IMR-90 (cell line): ENCODE measurements around the gene IRAK2. TPM values are rescaled to one million over a fixed set of nuclear protein-coding genes. Genes with fewer than 3 reads are reported as not detected.

Experiments
- ATAC-seq: fragments of 200-7000 bp; cut with Tn5 transposase; 2 replicates; pipeline ENCODE4 v1.9.1; 2020; ENCODE audit warnings: low read depth, mild to moderate bottlenecking, moderate library complexity
- BruUV-seq: library from RNA; stranded (reverse); fragments of 400-500 nt; replicated peaks from 2 replicates; lab custom pipeline; 2021; lab: Mats Ljungman, UMichigan
- CTCF ChIA-PET: fragments of 300-600 bp; formaldehyde crosslinking; extraction: SDS; loops from one replicate; lab custom pipeline; 2021; ENCODE audit warnings: antibody characterized with exemption; lab: Yijun Ruan, JAX
- POLR2A ChIA-PET: fragments of 300-600 bp; sonication (Branson Sonifier 250); formaldehyde crosslinking; loops from one replicate; lab custom pipeline; 2022; ENCODE audit warnings: antibody characterized with exemption; ENCODE audit not compliant: unreplicated experiment; lab: Charles Lee
- DNase-seq: peaks from one replicate; pipeline ENCODE4 v3.0.0; 2013
- H2AFZ ChIP-seq: replicated peaks from 2 replicates; pipeline ENCODE3; 2013; ENCODE audit warnings: low read length, mild to moderate bottlenecking; ENCODE audit not compliant: poor library complexity
- H2AK5ac ChIP-seq: 2 replicates; pipeline ENCODE4 v1.6.1; 2013; ENCODE audit warnings: low read depth, low read length, inconsistent platforms
- H2AK9ac ChIP-seq: replicated peaks from 2 replicates; pipeline ENCODE3; 2013; ENCODE audit warnings: mild to moderate bottlenecking, low read depth, low read length, moderate library complexity; ENCODE audit not compliant: poor library complexity
- H2BK120ac ChIP-seq: 2 replicates; pipeline ENCODE4 v1.6.1; 2013; ENCODE audit warnings: low read depth, low read length, inconsistent platforms
- H2BK15ac ChIP-seq: 3 replicates; pipeline ENCODE4 v1.6.1; 2013; ENCODE audit warnings: low read depth, low read length, inconsistent platforms
- H2BK20ac ChIP-seq: 2 replicates; pipeline ENCODE4 v1.6.1; 2013; ENCODE audit warnings: low read depth, mild to moderate bottlenecking, inconsistent platforms, low read length, moderate library complexity
- H2BK5ac ChIP-seq: 2 replicates; pipeline ENCODE4 v1.6.1; 2013; ENCODE audit warnings: mild to moderate bottlenecking, low read depth, low read length, inconsistent platforms; ENCODE audit not compliant: poor library complexity, severe bottlenecking
- H3K14ac ChIP-seq: replicated peaks from 2 replicates; pipeline ENCODE4 v1.6.1; 2013; ENCODE audit warnings: low read depth, low read length, inconsistent platforms
- H3K18ac ChIP-seq: 2 replicates; pipeline ENCODE4 v1.6.1; 2013; ENCODE audit warnings: low read depth, low read length, control low read depth
- H3K23ac ChIP-seq: 2 replicates; pipeline ENCODE4 v1.6.1; 2013; ENCODE audit warnings: low read depth, low read length, inconsistent platforms
- H3K27ac ChIP-seq: 2 replicates; pipeline ENCODE4 v1.5.1; 2013; ENCODE audit warnings: mild to moderate bottlenecking, control low read depth, low read length; ENCODE audit not compliant: insufficient read depth
- H3K27me3 ChIP-seq: 2 replicates; pipeline ENCODE4 v1.6.1; 2013; ENCODE audit warnings: low read length; ENCODE audit not compliant: control insufficient read depth, insufficient read depth
- H3K36me3 ChIP-seq: 2 replicates; pipeline ENCODE4 v1.6.1; 2013; ENCODE audit warnings: low read length, mixed read lengths; ENCODE audit not compliant: control insufficient read depth, insufficient read depth
- H3K4ac ChIP-seq: 2 replicates; pipeline ENCODE4 v1.6.1; 2013; ENCODE audit warnings: low read depth, low read length, inconsistent platforms
- H3K4me1 ChIP-seq: 2 replicates; pipeline ENCODE4 v1.6.1; 2013; ENCODE audit warnings: low read length, mixed read lengths; ENCODE audit not compliant: control insufficient read depth, insufficient read depth
- H3K4me2 ChIP-seq: 2 replicates; pipeline ENCODE4 v1.6.1; 2013; ENCODE audit warnings: low read depth, mild to moderate bottlenecking, control low read depth, low read length, moderate library complexity
- H3K4me3 ChIP-seq: 2 replicates; pipeline ENCODE4 v1.5.1; 2013; ENCODE audit warnings: low read depth, mild to moderate bottlenecking, control low read depth, low read length, moderate library complexity; ENCODE audit not compliant: insufficient read depth
- H3K56ac ChIP-seq: 2 replicates; pipeline ENCODE4 v1.6.1; 2013; ENCODE audit warnings: low read length, inconsistent platforms; ENCODE audit not compliant: insufficient read depth; ENCODE audit errors: extremely low read depth
- H3K79me1 ChIP-seq, 2 experiments: 2 replicates each; pipeline ENCODE4 v1.6.1; 2013; ENCODE audit warnings: low read length in 2 of 2, inconsistent platforms in 1 of 2, low read depth in 1 of 2
- H3K9ac ChIP-seq: 2 replicates; pipeline ENCODE4 v1.6.1; 2013; ENCODE audit warnings: low read depth, low read length, control low read depth
- H3K9me1 ChIP-seq: 2 replicates; pipeline ENCODE4 v1.6.1; 2013; ENCODE audit warnings: low read length, inconsistent platforms; ENCODE audit not compliant: insufficient read depth
- H3K9me3 ChIP-seq: 2 replicates; pipeline ENCODE4 v1.6.1; 2013; ENCODE audit warnings: low read length; ENCODE audit not compliant: control insufficient read depth, insufficient read depth
- H4K20me1 ChIP-seq: 2 replicates; pipeline ENCODE4 v1.6.1; 2013; ENCODE audit warnings: low read length, inconsistent platforms; ENCODE audit not compliant: insufficient read depth
- H4K5ac ChIP-seq: 2 replicates; pipeline ENCODE4 v1.6.1; 2013; ENCODE audit warnings: mild to moderate bottlenecking, low read depth, low read length, control low read depth
- H4K8ac ChIP-seq, 2 experiments: 2 replicates each; pipeline ENCODE4 v1.6.1; 2013; ENCODE audit warnings: low read depth in 2 of 2, low read length in 2 of 2, control low read depth in 1 of 2, inconsistent platforms in 1 of 2
- H4K91ac ChIP-seq: 2 replicates; pipeline ENCODE4 v1.6.1; 2013; ENCODE audit warnings: low read depth, low read length, inconsistent platforms; ENCODE audit not compliant: insufficient read depth
- BHLHE40 ChIP-seq: fragments of 150-350 bp; IDR thresholded peaks from 2 replicates; pipeline ENCODE4 v1.6.1; 2016; ENCODE audit warnings: mild to moderate bottlenecking, low read depth, low read length
- CEBPB ChIP-seq: IDR thresholded peaks from 2 replicates; pipeline ENCODE4 v1.6.1; 2012; ENCODE audit warnings: low read depth, low read length, improper control_type of control experiment
- CTCF ChIP-seq: conservative IDR thresholded peaks from 2 replicates; pipeline ENCODE4 v1.5.1; 2012; ENCODE audit warnings: mild to moderate bottlenecking, low read depth, low read length, improper control_type of control experiment
- ELK1 ChIP-seq: fragments of 150-350 bp; IDR thresholded peaks from 2 replicates; pipeline ENCODE4 v1.6.1; 2016; ENCODE audit warnings: low read depth, mild to moderate bottlenecking, low read length, moderate library complexity, borderline replicate concordance
- FOS ChIP-seq: fragments of 150-350 bp; IDR thresholded peaks from 2 replicates; pipeline ENCODE4 v1.6.1; 2016; ENCODE audit warnings: low read depth, low read length
- MAFK ChIP-seq: IDR thresholded peaks from 2 replicates; pipeline ENCODE4 v1.6.1; 2012; ENCODE audit warnings: low read depth, low read length, improper control_type of control experiment
- MAZ ChIP-seq: IDR thresholded peaks from 2 replicates; pipeline ENCODE4 v1.6.1; 2012; ENCODE audit warnings: low read depth, mild to moderate bottlenecking, low read length, improper control_type of control experiment, moderate library complexity, borderline replicate concordance
- MXI1 ChIP-seq: IDR thresholded peaks from 2 replicates; pipeline ENCODE4 v1.6.1; 2012; ENCODE audit warnings: low read depth, mild to moderate bottlenecking, low read length, moderate library complexity, borderline replicate concordance
- NFE2L2 ChIP-seq: fragments of 150-350 bp; IDR thresholded peaks from 2 replicates; pipeline ENCODE4 v1.6.1; 2016; ENCODE audit warnings: low read depth, mild to moderate bottlenecking, low read length
- RAD21 ChIP-seq: IDR thresholded peaks from 2 replicates; pipeline ENCODE4 v1.6.1; 2012; ENCODE audit warnings: low read length, improper control_type of control experiment
- RCOR1 ChIP-seq: IDR thresholded peaks from 2 replicates; pipeline ENCODE4 v1.6.1; 2012; ENCODE audit warnings: mild to moderate bottlenecking, low read length, improper control_type of control experiment; ENCODE audit not compliant: insufficient replicate concordance
- RFX5 ChIP-seq: IDR thresholded peaks from 2 replicates; pipeline ENCODE4 v1.8.0; 2012; ENCODE audit warnings: low read depth, mild to moderate bottlenecking, low read length, moderate library complexity
- USF2 ChIP-seq: fragments of 150-350 bp; IDR thresholded peaks from 2 replicates; pipeline ENCODE4 v1.6.1; 2017; ENCODE audit warnings: mild to moderate bottlenecking, antibody characterized with exemption, low read length, low read depth
- WGBS, 2 experiments: methylation state at CpG; one replicate each; pipeline versions ENCODE4 v1.1.5 to v1.1.7; 2013; ENCODE audit warnings: missing lambda C conversion rate in 2 of 2; ENCODE audit not compliant: insufficient read length in 1 of 2; ENCODE audit errors: extremely low coverage in 2 of 2; 5-methylcytosine and 5-hydroxymethylcytosine counted together
- dilution Hi-C: fragments of 300-500 bp; cut with HindIII; formaldehyde crosslinking; loops from one replicate; pipeline ENCODE4 v1.14.3; 2018; ENCODE audit warnings: low sequenced_read_pairs; ENCODE audit not compliant: unreplicated experiment
- in situ Hi-C: fragments of 300-500 bp; cut with MboI; formaldehyde crosslinking; loops from 3 replicates; pipeline ENCODE4 v1.14.3; 2019; ENCODE audit warnings: low sequenced_read_pairs, inconsistent platforms, mixed read lengths
- intact Hi-C: fragments of 100-400 bp; cut with micrococcal nuclease; formaldehyde crosslinking; loops from 2 replicates; pipeline ENCODE4 v1.10.0; 2022
- polyA plus RNA-seq, 3 experiments: library from polyadenylated mRNA; depleted of rRNA; stranded (reverse); fragments of >200 nt; gene quantifications; 2 replicates each; pipeline ENCODE4 v1.2.3, GENCODE V29; 2012; ENCODE audit warnings: low replicate concordance in 1 of 3
- total RNA-seq: library from RNA; depleted of rRNA; stranded (reverse); fragments of >200 nt; gene quantifications from 2 replicates; pipeline ENCODE4 v1.2.3, GENCODE V29; 2012

Gene IRAK2
- total and polyA plus RNA-seq, 2 of the 4 experiments (the other 2 are of a cell fraction) = 6.9 to 8.1 TPM

GRCh38 chr3:10192953-10193691, 28.4 kb downstream of the IRAK2 start:
- Histone ChIP-seq H4K5ac (peak overlapping the region; percentile 47), H3K79me1 (peaks cover 21 to 65% of the 10 kb centered on the region in 2 experiments), H2AK5ac (peak overlapping the region; percentile 83), H3K27ac (peak overlapping the region; percentile 73), H3K56ac (peak overlapping the region; percentile 34; the same call in 1 of the 2 replicates), H3K18ac (peak overlapping the region; percentile 49), H3K4ac (peak overlapping the region; percentile 94), H3K9me1 (peaks cover 49% of the 10 kb centered on the region), H2BK15ac (peak overlapping the region; percentile 87; the same call in 2 of the 3 replicates), H2AK9ac (peak overlapping the region; percentile 73), H2BK20ac (peak overlapping the region; percentile 90), H2BK120ac (peak overlapping the region; percentile 91), H3K27me3 (no peaks in the 10 kb centered on the region), H3K36me3 (no peaks in the 10 kb centered on the region), H2AFZ (peak overlapping the region; percentile 40), H2BK5ac (peak overlapping the region; percentile 80), H4K8ac (peak overlapping the region; percentile 69 to 78), H3K14ac (peak overlapping the region; percentile 74), H3K23ac (peak overlapping the region; percentile 46; the same call in 1 of the 2 replicates), H4K91ac (peak overlapping the region; percentile 82), H3K9ac (no peak overlapping the region), H3K9me3 (no peaks in the 10 kb centered on the region), H3K4me3 (no peak overlapping the region), H3K4me1 (peaks cover 38% of the 10 kb centered on the region), H4K20me1 (0 out of 2 replicates have a peak, but pooled peaks cover 3% of the 10 kb centered on the region), H3K4me2 (no peak overlapping the region)
- ChIA-PET CTCF (interaction anchor here (1.7 to 2.6 kb wide), 2 partner anchors 10 to 15 kb away, joined by 5 to 31 read pairs; no protein-coding TSS in a partner anchor), POLR2A (interaction anchor here (0.6 kb wide), 1 partner anchor 396 kb away, joined by 3 read pairs; no protein-coding TSS in a partner anchor)
- 63% methylated on average over 2 of the region's 12 CpGs; no CpG with 5 or more reads in 1 of the 2 experiments for WGBS, 2 experiments
- in situ Hi-C loops = no loop called here
- BruUV-seq = no TSS peak
- dilution Hi-C loops = no loop called here
- intact Hi-C loops = no loop called here
- peak; percentile 96 for DNase-seq
- ATAC-seq = peak; percentile 58
- TF ChIP-seq RCOR1 (peak; percentile 30), USF2 (no peak), MAZ (no peak), CEBPB (peak; percentile 84), CTCF (peak; percentile 77), NFE2L2 (no peak), MXI1 (no peak), FOS (peak; percentile 86), RFX5 (no peak), BHLHE40 (no peak), MAFK (no peak), ELK1 (no peak), RAD21 (peak; percentile 56)
